HG02763 (cell line): ENCODE data around the gene CAMKMT.

ENCODE experiments used
- ATAC-seq: cut with Tn5 transposase; IDR thresholded peaks from one replicate; pipeline ENCODE4 v1.9.1; 2021; ENCODE audit warnings: mild to moderate bottlenecking, moderate library complexity; ENCODE audit not compliant: unreplicated experiment

The CAMKMT gene

DNA sequence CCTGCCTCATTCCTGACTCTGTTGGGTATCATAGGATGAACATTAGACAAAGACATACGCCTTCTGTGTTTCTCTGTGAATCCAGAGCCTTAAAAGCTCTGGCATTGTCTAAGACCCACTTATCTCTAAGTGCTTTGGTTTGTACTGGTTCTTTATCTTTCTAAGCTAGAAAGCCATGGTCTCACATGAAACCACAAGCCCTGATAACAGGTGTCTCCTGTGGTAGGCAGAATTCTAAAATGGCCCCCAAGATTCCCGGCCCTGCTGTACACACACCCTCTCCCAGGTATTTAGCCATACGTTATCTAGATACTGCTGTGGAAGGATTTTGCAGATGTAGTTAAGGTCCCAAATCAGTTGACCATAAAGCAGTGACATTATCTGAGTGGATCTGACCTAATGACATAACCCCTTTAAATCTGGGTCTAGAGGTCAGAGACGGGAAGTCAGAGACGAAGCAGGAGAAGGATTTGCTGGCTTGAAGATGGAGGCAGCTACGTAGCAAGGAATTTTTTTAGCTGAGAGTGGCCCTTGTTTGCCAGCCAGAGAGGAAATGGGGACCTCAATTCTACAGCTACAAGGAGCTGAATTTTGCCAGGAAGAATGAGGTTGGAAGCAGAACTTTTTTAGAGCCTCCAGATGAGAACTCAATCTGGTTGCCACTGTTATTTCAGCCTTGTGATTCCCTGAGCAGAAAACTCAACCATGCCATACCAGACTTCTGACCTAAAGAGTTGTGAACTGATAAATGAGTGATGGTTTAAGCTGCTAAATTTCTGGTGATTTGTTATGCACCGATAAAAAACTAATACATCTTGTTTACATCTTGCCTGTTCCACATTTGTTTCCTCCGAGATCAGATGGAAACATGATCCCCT, 186.7 kb downstream of the CAMKMT start:
- no peak for ATAC-seq

GRCh38 chr2:44549099-44549471, 187.3 kb downstream of the CAMKMT start:
- no peak for ATAC-seq

DNA sequence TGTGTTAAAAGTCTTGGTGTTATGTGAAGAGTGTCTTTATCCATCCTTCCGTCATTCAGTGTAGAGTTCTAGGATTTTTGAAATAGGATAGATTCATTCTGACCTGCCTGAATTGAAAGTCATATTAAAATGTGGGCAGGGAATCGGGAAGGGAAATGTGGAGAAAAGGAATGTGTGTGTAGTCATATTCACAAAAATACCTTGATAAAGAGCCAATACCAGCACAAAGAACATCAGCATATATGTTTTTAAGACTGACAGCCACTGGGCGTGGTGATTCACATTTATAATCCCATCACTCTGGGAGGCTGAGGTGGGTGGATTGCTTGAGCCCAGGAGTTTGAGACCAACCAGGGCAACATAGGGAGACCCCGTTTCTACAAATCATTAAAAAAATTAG, 188.1 kb downstream of the CAMKMT start:
- no peak for ATAC-seq

DNA sequence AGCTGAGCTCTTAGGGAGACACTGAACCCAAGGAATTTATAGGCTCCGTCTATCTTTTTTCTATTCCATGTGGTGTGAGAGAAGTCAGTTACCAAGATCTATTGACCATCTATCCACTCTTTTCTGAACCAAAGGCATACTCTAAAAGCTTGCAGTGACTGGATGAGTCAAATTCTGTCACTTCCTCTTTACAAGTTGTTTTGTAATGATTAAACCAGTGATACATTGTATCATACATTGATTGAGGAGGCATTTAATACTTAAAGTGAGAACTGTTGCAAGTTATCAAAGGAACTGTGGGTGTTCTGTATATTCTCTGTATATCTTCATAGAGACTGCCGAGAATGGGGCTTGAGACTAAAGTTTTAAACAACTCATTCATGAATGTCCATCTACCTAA, 188.8 kb downstream of the CAMKMT start:
- no peak for ATAC-seq

- no peak for ATAC-seq
Observed at GRCh38 chr2:44551497-44551896, 189.8 kb downstream of the CAMKMT start.

GRCh38 chr2:44553456-44553855, 191.7 kb downstream of the CAMKMT start:
- no peak for ATAC-seq

DNA sequence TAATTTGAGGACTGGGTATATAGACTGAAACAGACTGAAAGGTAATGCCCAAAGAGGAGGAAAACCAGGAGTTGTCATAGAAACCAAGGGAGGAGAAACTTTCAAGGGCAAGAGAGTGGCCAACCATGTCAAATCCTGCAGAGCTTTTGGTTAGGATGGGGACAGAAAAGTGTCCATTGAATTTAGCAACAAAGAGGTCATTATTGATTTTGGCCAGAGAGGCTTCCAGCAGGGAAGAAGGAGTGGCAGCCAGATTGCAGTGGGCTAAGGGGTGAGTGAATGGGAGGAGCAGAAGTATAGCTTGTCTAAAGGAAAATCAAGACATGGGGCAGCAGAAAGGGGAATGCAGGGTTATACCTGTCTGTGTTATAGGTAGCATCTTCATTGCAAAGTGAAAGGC, 194.0 kb downstream of the CAMKMT start:
- no peak for ATAC-seq

DNA sequence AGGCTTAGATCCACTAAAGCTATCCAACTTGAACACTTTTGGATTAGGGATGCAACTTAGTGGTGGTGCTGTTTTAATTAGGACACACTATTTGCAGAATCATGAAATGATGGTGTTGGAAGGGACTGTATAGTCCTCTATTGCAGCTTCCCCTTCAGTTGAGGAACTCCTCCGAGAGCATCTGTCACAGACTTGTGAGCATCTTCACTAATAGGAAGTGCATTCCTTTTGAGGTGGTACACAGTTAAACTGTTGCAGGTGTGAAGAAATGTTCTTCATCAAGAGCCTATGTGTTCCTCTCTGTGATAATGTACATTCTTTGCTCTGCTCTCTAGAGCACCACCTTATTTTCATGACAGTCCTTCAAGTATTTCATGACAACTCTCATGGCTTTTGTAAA, 197.4 kb downstream of the CAMKMT start:
- no peak for ATAC-seq

DNA sequence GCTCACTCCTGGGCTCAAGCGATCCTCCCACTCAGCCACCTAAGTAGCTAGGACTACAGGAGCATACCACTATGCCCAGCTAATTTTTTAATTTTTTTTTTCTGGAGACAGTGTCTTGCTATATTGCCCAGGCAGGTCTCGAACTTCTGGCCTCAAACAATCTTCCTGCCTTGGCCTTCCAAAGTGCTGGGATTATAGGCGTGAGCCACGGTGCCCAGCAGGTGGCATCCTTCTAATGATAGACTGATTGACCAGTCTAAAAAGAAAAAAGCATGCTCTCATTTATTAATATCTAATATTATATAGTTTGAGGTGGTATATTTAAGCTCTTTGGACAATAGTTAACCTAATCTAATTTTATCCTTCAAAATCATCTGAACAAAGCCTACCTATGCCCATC, 198.6 kb downstream of the CAMKMT start:
- ATAC-seq, result no peak

DNA sequence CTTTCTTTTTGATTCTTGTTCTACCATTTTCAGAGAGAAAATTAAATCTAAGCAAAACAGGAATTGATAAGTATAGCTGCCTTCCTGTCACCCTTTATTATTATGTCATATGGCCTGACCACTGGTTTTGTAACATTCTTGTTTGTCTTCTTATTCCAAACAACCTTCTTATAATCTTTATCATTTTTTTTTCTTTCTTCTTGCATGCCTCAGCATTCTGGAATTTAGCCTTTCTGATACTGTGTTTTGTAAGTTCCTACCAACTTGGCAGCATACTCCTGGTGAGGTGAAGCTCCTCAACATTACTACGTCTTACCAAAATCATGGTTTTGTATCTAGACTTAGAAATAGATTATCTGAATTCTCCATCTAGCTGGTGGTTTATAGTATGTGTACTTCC, 199.2 kb downstream of the CAMKMT start:
- ATAC-seq, result no peak

DNA sequence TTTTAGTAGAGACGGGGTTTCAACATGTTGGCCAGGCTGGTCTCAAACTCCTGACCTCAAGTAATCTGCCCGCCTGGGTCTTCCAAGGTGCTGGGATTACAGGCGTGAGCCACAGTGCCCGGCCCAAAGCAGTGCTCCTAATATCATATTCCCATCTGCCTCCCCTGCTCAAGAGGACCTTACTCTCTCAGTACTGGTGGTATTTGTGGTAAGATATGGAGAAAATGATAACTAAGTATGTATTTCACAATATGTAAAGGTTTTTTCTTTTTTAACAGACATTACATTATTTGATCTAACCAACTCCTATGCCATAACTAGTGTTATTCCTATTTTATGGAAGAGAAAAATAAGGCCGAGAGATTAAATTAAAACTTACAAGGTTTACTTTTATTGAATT, 201.0 kb downstream of the CAMKMT start:
- no peak for ATAC-seq

- ATAC-seq, result no peak
Observed at GRCh38 chr2:44564752-44565151, 203.0 kb downstream of the CAMKMT start.

- no peak for ATAC-seq
Observed at GRCh38 chr2:44566059-44566458, 204.3 kb downstream of the CAMKMT start.

DNA sequence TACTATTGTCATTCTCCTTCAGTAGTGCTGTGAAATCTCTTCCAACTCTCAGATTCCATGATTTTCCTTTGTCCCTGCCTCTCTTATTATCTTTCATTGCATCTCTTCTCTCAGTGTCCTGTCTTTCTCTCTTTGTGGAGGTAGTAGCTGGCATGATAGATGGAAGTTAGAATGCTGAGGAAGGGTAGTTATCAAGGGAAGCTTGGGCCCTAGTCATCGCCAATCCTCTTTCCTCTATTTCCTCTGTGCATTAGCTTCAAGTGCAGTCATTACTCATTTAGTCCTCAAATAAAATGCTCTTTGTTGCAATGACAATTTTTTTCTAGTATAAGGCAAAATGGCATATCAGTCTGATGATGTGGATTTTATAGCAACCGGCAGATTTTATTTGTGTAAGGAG, 207.7 kb downstream of the CAMKMT start:
- ATAC-seq, result no peak

- ATAC-seq, result no peak
Observed at GRCh38 chr2:44570271-44570670, 208.5 kb downstream of the CAMKMT start.

DNA sequence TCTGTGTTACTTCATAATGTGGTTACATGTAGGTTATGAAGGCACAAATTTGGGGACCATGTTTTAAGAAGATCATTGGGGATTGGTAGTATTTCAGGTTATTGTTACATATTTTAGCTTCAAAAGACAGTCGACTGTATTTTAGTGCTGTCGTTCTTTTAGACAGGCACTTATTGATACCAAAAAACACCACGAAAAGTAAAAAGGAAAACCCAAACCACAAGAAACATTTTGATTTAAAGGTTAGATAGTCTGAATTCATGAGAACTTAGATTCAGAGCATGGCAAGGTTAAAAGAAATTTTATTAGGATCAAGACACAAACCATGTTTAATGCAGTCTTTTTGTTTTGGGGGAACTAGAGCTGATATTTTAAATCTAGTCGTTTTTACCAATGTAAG, 209.0 kb downstream of the CAMKMT start:
- ATAC-seq, result no peak

DNA sequence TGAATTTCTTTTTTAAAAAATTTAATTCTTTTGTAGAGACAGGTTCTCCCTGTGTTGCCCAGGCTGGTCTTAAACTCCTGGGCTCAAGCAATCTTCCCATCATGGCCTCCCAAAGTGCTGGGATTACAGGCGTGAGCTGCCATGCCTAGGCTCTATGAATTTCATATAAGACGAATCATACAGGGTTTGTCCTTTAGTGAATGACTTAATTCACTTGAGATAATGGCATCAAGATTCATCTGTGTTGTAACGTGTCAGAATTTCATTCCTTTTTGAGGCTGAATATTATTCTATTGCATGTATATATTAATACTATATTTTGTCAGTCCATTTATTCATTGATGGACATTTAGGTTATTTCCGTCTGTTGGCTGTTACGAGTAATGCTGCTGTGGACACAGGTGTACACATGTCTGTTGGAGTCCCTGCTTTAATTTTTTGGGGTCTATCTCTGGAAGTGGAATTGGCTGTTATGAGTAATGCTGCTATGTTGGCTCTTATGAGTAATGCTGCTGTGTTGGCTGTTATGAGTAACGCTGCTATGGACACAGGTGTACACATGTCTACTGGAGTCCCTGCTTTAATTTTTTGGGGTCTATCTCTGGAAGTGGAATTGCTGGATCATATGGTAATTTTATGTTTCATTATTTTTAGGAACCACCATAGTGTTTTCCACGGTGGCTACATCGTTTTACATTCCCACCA, 210.6 kb downstream of the CAMKMT start:
- no peak for ATAC-seq

GRCh38 chr2:44573996-44574395, 212.2 kb downstream of the CAMKMT start:
- ATAC-seq, result no peak

DNA sequence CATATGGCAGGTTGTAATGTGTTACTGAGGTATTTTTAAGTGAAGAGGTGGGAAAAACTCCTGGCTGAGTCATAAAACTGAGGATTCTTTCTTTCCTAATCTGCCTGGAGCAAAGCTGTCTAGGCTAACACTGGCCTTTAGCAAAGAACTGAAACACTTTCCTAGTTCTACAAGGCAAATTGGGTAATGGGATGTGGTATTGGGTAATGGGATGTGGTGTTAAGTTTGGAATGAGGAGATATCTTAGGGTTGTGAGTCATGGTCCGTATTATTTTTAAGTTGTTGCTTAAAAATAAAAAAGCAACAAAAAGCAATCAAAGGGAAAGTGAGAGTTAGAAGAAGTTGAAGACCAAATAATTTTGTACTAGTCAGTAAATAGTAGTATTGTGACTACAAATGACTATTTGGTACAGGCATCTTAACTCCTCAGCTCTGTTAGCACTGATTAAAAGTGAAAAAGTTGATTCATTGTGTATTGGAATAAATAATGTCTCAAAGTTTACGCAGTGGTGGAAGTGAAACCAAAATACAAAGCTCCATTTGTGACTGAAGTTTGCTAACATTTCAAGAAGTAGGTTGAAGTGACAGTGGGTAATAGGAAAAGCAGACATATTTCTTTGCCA, 216.8 kb downstream of the CAMKMT start:
- no peak for ATAC-seq

DNA sequence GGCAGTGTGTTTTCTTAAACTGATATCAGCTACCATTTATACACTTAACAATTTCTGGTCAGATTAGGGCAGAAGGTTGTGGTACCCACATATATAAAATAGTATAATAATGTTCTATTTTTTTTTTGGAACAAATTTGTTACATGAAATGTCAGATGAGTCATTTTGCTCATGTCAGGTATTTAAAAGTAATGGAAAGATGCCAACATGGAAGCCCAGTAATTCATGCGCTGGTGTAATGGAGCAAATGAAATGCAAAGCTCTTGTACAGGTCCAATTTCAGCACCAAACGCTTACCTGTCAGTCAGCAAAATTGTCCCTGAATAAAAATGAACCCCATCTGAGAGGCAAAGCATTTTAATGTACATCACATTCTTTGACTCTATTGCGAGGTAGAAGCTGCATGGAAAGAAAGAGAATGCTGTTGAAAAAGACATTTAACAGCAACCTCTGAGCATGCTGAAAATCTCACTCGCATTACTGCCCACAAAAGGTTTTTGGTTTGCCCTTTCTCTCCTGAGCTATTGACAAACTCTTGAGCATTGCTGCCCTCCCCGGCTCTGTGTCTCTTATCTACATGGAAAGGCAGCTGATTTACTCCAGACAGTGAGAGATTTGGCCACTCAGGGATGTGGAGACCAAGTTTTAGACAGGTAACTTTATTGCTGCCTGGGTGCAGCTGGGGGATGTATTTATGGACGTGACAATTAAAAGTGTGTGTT, 217.5 kb downstream of the CAMKMT start:
- ATAC-seq, result no peak

DNA sequence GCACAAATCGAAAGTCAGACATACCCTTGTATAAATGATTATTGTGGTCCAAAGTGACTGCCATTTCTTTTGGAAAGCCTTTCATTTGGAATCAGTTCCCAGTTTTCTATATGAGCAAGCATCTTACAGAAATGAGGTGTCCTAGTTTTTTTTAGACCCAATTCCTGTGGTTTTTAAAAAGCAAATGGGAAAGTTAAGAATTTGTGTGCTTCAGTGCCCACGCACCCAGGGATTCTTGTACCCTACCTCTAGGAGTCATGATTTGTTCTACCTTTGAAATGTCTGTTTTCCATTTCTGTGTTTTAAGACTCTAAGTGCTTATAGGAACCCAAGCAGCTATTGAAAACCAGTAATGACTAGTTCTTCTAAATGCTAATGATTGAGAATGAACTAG, 218.1 kb downstream of the CAMKMT start:
- no peak for ATAC-seq
